22Rv1 (cell line): ENCODE results near the gene ATP8B4.

Source experiments
- ZFX ChIP-seq: fragments of 450-650 bp; IDR thresholded peaks from 2 replicates; pipeline ENCODE4 v1.6.1; 2017; ENCODE audit warnings: antibody characterized with exemption, borderline replicate concordance
- TF ChIP-seq, protein P1 (sequence below): fragments of 450-650 bp; IDR thresholded peaks from 2 replicates; pipeline ENCODE4 v1.5.1; 2017; ENCODE audit warnings: mild to moderate bottlenecking

DNA sequence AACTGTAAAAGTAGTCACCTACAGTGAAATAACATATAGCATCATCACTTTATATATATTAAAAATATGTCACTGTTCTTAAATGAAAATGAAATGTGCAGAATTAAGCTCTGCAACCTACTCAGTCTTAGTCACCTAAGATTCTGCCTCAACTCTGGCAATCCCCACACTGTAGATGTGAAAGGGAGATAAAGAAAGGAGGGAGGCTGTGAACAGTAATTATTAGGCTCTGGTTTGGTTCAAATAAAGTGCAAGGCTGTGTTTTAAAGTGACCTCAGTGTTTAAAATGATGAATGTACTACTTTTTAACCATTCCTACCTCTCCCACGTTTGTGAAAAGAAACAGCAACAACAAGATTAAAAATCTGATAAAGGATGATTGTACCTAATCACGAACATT lies 72.2 kb downstream of the ATP8B4 start:
- TF ChIP-seq, protein P1, sequence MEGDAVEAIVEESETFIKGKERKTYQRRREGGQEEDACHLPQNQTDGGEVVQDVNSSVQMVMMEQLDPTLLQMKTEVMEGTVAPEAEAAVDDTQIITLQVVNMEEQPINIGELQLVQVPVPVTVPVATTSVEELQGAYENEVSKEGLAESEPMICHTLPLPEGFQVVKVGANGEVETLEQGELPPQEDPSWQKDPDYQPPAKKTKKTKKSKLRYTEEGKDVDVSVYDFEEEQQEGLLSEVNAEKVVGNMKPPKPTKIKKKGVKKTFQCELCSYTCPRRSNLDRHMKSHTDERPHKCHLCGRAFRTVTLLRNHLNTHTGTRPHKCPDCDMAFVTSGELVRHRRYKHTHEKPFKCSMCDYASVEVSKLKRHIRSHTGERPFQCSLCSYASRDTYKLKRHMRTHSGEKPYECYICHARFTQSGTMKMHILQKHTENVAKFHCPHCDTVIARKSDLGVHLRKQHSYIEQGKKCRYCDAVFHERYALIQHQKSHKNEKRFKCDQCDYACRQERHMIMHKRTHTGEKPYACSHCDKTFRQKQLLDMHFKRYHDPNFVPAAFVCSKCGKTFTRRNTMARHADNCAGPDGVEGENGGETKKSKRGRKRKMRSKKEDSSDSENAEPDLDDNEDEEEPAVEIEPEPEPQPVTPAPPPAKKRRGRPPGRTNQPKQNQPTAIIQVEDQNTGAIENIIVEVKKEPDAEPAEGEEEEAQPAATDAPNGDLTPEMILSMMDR: no peak
- TF ChIP-seq ZFX: no peak
